Measurements from ENCODE around the gene MOK.
"Not testable (repeated sequence)": the region's sequence is repeated elsewhere in the genome, so short reads cannot be mapped to it uniquely, and the experiment has no call there.

Gene MOK

DNA sequence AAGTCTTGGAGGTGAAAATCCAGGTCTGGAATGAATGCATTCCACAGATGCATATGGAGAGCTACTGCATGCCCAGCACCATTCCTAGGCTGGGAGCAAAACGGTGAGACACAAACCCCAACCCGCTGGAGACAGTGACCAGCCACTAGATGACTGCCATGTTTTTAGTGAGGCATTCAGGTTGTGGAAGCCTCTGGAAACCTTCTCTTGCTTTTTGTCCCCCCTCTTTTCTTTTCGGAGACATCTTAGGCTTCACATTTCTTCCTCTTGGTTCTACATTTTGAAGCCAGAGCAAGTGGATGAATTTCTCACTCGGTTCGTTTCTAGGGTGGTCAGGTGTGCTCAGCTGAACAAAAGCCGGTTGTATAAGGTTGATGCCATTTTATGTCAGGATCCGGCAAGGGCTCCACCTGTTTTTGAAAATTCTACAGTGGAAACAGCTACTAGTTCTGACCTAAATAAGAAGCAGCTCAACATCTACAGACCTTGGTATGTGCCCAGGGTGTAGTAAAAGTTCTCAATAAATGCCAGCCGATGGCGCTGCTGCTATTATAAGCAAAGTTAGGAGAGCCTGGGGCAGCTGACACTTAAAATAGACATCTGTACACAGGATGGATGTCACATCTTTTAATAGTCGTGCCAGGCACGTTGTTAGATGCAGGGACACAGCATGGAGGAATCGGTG lies 12.7 kb upstream of the MOK start:
- DNase-seq (ENCODE audit: low read depth): peak; percentile 20
- TF ChIP-seq, protein P1, sequence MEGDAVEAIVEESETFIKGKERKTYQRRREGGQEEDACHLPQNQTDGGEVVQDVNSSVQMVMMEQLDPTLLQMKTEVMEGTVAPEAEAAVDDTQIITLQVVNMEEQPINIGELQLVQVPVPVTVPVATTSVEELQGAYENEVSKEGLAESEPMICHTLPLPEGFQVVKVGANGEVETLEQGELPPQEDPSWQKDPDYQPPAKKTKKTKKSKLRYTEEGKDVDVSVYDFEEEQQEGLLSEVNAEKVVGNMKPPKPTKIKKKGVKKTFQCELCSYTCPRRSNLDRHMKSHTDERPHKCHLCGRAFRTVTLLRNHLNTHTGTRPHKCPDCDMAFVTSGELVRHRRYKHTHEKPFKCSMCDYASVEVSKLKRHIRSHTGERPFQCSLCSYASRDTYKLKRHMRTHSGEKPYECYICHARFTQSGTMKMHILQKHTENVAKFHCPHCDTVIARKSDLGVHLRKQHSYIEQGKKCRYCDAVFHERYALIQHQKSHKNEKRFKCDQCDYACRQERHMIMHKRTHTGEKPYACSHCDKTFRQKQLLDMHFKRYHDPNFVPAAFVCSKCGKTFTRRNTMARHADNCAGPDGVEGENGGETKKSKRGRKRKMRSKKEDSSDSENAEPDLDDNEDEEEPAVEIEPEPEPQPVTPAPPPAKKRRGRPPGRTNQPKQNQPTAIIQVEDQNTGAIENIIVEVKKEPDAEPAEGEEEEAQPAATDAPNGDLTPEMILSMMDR (IDR thresholded peaks at IDR 0.05; ENCODE audit: low read length, missing control alignments): peak; percentile 0
- peak overlapping the region; percentile 65 for H3K4me3 ChIP-seq (replicated peaks; ENCODE audit: low read depth, low read length)

DNA sequence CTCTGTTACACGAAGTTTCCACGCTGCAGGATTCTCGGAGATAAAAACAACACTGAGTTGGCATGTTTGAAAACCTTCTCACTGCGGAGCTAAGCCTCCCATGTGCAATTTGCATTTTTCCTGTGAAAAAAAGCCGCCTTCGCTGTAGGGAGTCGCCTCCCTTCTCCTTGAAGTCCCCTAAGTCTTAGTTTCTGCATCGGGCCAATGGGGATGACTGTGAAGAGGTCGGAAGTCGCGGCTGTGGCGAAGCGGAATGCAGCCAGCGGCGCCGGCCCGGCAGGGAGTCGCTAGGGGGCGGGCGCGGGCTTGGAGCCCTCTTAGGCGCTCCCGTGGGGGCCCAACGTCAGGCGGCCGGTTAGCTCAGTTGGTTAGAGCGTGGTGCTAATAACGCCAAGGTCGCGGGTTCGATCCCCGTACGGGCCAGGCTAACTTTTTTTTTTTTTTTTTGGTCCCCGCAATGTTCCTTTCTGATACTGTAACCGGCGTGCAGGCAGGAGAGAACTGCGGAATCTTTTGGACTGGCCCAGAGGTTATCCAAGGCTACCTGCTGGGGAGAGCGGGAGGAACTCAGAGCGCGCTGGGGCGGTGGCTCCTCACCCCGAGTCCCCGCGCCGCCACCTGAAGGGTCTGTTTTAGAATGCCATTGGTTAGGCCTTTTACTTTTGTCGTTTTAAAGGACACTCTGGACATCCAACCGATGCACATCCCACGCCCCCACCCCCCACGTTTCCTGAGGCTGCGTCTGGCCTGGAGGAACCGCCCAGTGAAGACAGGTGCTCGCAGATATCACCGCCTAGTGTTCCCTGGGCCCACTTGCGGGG lies 12.0 kb upstream of the MOK start:
- peak; percentile 93 for DNase-seq (ENCODE audit: low read depth)
- TF ChIP-seq, protein P1 (IDR thresholded peaks at IDR 0.05; ENCODE audit: low read length, missing control alignments): peak; percentile 66
- peak overlapping the region; percentile 65 for H3K4me3 ChIP-seq (replicated peaks; ENCODE audit: low read depth, low read length)

DNA sequence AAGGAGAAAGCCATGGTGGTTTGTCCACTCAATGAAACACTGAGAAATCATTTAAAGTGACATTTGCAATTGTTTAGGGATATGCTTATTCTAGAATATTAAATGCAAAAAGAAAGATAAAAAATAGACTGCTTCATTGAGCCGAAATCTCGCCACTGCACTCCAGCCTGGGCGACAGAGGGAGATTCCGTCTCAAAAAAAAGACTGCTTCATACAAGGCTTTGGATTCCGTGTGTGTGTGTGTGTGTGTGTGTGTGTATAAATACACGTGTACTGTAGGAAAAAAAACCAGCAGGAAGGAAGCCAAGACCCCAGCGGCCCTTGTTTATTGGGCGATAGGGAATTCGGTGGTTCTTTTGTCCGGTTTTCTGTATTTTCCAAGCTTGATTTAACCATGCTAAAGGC lies 11.4 kb upstream of the MOK start:
- H3K4me3 ChIP-seq (replicated peaks; ENCODE audit: low read depth, low read length): peak overlapping the region; percentile 65
- peak; percentile 81 for DNase-seq (ENCODE audit: low read depth)
- TF ChIP-seq, protein P1 (IDR thresholded peaks at IDR 0.05; ENCODE audit: low read length, missing control alignments): no peak

DNA sequence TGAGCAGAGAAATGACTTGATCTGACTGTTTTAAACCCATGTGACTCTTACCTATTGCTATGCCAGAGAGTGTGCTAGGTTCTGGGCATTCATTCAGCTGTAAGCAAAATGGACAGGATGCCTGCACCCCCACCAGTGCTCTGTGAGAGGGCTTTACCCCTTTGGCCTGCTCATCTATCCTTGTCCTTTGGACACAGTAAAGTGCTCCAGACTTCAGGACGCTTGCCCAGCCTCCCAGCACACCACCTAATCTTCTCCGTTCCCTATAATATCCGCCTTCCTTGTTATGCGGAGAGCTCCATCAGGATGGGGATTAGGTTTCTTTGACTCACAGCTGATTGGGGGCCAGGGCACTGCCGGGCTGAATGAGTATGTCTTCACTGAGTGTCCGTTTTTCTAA lies 10.2 kb upstream of the MOK start:
- no peak for DNase-seq (ENCODE audit: low read depth)
- H3K4me3 ChIP-seq (replicated peaks; ENCODE audit: low read depth, low read length): no peak overlapping the region
- TF ChIP-seq, protein P1 (IDR thresholded peaks at IDR 0.05; ENCODE audit: low read length, missing control alignments): no peak

DNA sequence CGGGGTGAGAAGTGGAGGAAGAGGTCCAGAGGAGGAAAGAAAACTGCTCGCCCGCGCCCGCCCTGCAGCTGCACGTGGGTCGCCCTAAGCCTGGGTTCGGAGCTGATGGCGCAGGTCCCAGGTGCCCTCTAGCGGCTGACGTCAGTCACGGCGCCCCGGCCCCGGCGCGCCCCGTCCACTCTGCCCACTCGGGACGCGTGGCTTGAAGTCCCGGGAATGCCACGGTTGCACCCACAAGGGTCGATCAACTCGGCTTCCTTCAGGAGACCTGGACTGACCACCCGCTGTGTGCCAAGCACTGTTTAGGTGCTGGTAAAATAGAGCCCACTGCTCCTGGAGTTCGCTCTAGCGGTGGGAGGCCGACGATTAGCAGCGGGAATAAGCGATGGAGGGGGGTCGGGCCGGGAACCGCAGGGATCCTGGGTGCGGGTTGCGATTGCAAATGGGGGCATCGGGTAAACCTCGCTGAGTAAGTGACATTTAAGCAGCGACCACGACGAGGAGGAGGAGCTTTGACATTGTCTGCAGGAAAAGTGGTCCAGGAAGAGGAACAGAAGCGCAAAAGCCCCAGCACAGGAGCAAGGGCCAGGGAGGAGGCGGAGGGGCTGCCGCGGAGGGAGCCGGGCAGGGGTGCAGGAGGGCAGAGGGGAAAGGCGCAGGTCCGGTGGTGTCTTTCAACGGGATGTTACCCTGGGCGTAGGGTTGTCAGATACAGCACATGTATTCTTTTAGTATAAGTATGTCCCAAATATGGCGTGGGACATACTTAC lies 9.5 kb upstream of the MOK start:
- TF ChIP-seq, protein P1 (IDR thresholded peaks at IDR 0.05; ENCODE audit: low read length, missing control alignments): peak; percentile 76
- peak overlapping the region; percentile 58 for H3K4me3 ChIP-seq (replicated peaks; ENCODE audit: low read depth, low read length)
- peak; percentile 87 for DNase-seq (ENCODE audit: low read depth)

DNA sequence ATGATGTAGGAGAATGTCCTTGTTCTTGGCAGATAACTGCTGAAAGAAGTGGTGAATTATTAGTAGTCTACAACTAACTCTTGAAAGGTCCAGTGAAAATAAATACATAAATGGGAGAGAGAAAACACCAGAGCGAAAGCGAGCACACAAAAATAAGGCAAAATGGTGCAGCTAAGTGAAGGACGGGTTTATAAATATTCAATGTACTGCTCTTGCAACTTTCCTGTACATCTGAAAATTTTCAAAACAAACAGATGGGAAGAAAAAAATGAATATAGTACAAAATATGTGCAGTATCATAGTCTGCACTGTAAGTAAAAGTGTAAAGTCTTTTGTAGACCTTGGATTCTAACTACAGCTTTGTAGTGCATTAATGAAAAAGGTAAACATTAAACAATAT lies 1.3 kb downstream of the MOK start:
- peak overlapping the region; percentile 93 for H3K4me3 ChIP-seq (replicated peaks; ENCODE audit: low read depth, low read length)
- TF ChIP-seq, protein P1 (IDR thresholded peaks at IDR 0.05; ENCODE audit: low read length, missing control alignments): no peak
- DNase-seq (ENCODE audit: low read depth): no peak

DNA sequence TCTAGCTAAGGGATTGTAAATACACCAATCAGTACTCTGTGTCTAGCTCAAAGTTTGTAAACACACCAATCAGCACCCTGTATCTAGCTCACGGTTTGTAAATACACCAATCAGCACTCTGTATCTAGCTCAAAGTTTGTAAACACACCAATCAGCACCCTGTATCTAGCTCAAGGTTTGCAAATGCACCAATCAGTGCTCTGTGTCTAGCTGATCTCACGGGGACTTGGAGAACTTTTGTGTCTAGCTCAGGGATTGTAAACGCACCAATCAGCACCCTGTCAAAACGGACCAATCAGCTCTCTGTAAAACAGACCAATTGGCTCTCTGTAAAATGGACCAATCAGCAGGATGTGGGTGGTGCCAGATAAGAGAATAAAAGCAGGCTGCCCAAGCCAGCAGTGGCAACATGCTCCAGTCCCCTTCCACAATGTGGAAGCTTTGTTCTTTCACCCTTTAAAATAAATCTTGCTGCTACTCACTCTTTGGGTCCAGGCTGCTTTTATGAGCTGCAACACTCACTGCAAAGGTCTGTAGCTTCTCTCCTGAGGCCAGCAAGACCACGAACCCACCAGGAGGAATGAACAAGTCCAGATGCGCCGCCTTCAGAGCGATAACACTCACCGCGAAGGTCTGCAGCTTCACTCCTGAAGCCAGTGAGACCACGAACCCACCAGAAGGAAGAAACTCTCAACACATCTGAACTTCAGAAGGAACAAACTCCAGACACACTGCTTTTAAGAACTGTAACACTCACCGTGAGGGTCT lies 6.5 kb downstream of the MOK start:
- DNase-seq (ENCODE audit: low read depth); H3K4me3 ChIP-seq (replicated peaks; ENCODE audit: low read depth, low read length): not testable (repeated sequence)

All from fibroblast of pulmonary artery (primary cell).